Activated CD8-positive, alpha-beta memory T cell treated with anti-CD3 and anti-CD28 coated beads, Interleukin-2, amount 10 ng/mL, durations not matched to agents 7 days and 5 days (primary cell): ENCODE results near the gene IFFO2. TPM values are rescaled to one million over a fixed set of nuclear protein-coding genes. Genes with fewer than 3 reads are reported as not detected.

Source experiments
- ATAC-seq: fragments of 150-1000 bp; cut with Tn5 transposase; one replicate; pipeline ENCODE4 v1.10.0; 2021; ENCODE audit warnings: moderate library complexity
- CTCF ChIA-PET: fragments of 350-600 bp; sonication (Branson Sonifier 250); formaldehyde crosslinking; loops from one replicate; lab custom pipeline; 2021; ENCODE audit warnings: antibody characterized with exemption; lab: Charles Lee
- DNase-seq: peaks from one replicate; pipeline ENCODE4 v3.0.0-alpha.2; 2020
- H3K27ac Mint-ChIP-seq: one replicate; pipeline ENCODE4 v1.8.0; 2021; ENCODE audit warnings: mild to moderate bottlenecking, mixed read lengths
- H3K27me3 Mint-ChIP-seq: one replicate; pipeline ENCODE4 v1.8.0; 2021; ENCODE audit warnings: mixed read lengths
- H3K36me3 Mint-ChIP-seq: one replicate; pipeline ENCODE4 v1.8.0; 2021; ENCODE audit warnings: mild to moderate bottlenecking, mixed read lengths
- H3K4me1 Mint-ChIP-seq: one replicate; pipeline ENCODE4 v1.8.0; 2021; ENCODE audit warnings: mixed read lengths
- H3K4me3 Mint-ChIP-seq: one replicate; pipeline ENCODE4 v1.8.0; 2021; ENCODE audit warnings: mild to moderate bottlenecking, moderate library complexity, mixed read lengths
- H3K9me3 Mint-ChIP-seq: one replicate; pipeline ENCODE4 v1.8.0; 2022; ENCODE audit warnings: low read depth, mixed read lengths
- total RNA-seq, 2 experiments: library from RNA; stranded (reverse); gene quantifications; one replicate each; pipeline ENCODE4 v1.2.3, GENCODE V29; 2021

Gene IFFO2
- total RNA-seq, 2 experiments from 2014 or later: 12.5 to 13.7 TPM

GRCh38 chr1:18954270-18955071 is 2.0 kb downstream of the IFFO2 start:
- no peak overlapping the region for H3K27ac Mint-ChIP-seq

GRCh38 chr1:18953731-18954231 is 2.7 kb downstream of the IFFO2 start:
- Mint-ChIP-seq H3K9me3 (no peaks in the 10 kb centered on the region), H3K36me3 (peaks cover 5% of the 10 kb centered on the region), H3K27me3 (peaks cover 25% of the 10 kb centered on the region), H3K27ac (no peak overlapping the region), H3K4me1 (peaks cover 76% of the 10 kb centered on the region), H3K4me3 (peak overlapping the region; percentile 78)
- CTCF ChIA-PET: interaction anchor here (1.2 to 4.8 kb wide), 4 partner anchors 24 to 145 kb away, joined by 3 to 43 read pairs (median 4); no protein-coding TSS in a partner anchor
- no peak for DNase-seq
- ATAC-seq: no peak

More at GRCh38 chr1:18954270-18955071, 2.0 kb downstream of the IFFO2 start:
- ATAC-seq: no peak
- peaks cover 5% of the 10 kb centered on the region for H3K36me3 Mint-ChIP-seq
- H3K4me3 Mint-ChIP-seq: peak overlapping the region; percentile 78
- no peaks in the 10 kb centered on the region for H3K9me3 Mint-ChIP-seq
- CTCF ChIA-PET: interaction anchor here (1.2 to 4.8 kb wide), 6 partner anchors 12 to 145 kb away, joined by 3 to 43 read pairs (median 4); no protein-coding TSS in a partner anchor
- DNase-seq: no peak
- peaks cover 31% of the 10 kb centered on the region for H3K27me3 Mint-ChIP-seq
- peaks cover 69% of the 10 kb centered on the region for H3K4me1 Mint-ChIP-seq

GRCh38 chr1:18951818-18952391 is 4.6 kb downstream of the IFFO2 start:
- peak overlapping the region; percentile 94 for H3K27ac Mint-ChIP-seq
- peaks cover 23% of the 10 kb centered on the region for H3K27me3 Mint-ChIP-seq
- H3K4me1 Mint-ChIP-seq: peaks cover 79% of the 10 kb centered on the region
- CTCF ChIA-PET: interaction anchor here (1.0 to 5.1 kb wide), 7 partner anchors 22 to 123 kb away, joined by 3 to 36 read pairs (median 7); no protein-coding TSS in a partner anchor
- DNase-seq (peak; percentile 95), ATAC-seq (peak; percentile 34)
- peak overlapping the region; percentile 47 for H3K4me3 Mint-ChIP-seq
- H3K9me3 Mint-ChIP-seq: no peaks in the 10 kb centered on the region
- H3K36me3 Mint-ChIP-seq: peaks cover 5% of the 10 kb centered on the region

- Mint-ChIP-seq H3K27me3 (peaks cover 23% of the 10 kb centered on the region), H3K4me1 (peaks cover 83% of the 10 kb centered on the region), H3K36me3 (peaks cover 5% of the 10 kb centered on the region), H3K27ac (peak overlapping the region; percentile 94), H3K9me3 (no peaks in the 10 kb centered on the region), H3K4me3 (peak overlapping the region; percentile 47)
- peak; percentile 53 for DNase-seq
- CTCF ChIA-PET: interaction anchor here (1.0 to 5.1 kb wide), 9 partner anchors 13 to 123 kb away, joined by 3 to 36 read pairs (median 5); no protein-coding TSS in a partner anchor
- ATAC-seq: no peak
These were observed 5.1 kb downstream of the IFFO2 start for GRCh38 chr1:18951416-18951815.

GRCh38 chr1:18950401-18951026 is 6.0 kb downstream of the IFFO2 start:
- CTCF ChIA-PET: interaction anchor here (1.0 to 5.1 kb wide), 9 partner anchors 9 to 66 kb away, joined by 3 to 36 read pairs (median 5); no protein-coding TSS in a partner anchor
- peaks cover 89% of the 10 kb centered on the region for H3K4me1 Mint-ChIP-seq
- peak overlapping the region; percentile 47 for H3K4me3 Mint-ChIP-seq
- no peaks in the 10 kb centered on the region for H3K9me3 Mint-ChIP-seq
- H3K27ac Mint-ChIP-seq: peak overlapping the region; percentile 94
- H3K36me3 Mint-ChIP-seq: peaks cover 5% of the 10 kb centered on the region
- no peak for ATAC-seq
- peaks cover 23% of the 10 kb centered on the region for H3K27me3 Mint-ChIP-seq
- peak; percentile 51 for DNase-seq

- DNase-seq (no peak), ATAC-seq (no peak)
- Mint-ChIP-seq H3K9me3 (no peaks in the 10 kb centered on the region), H3K27ac (peak overlapping the region; percentile 94), H3K4me3 (peak overlapping the region; percentile 47), H3K4me1 (peaks cover 86% of the 10 kb centered on the region), H3K27me3 (peaks cover 17% of the 10 kb centered on the region), H3K36me3 (peaks cover 5% of the 10 kb centered on the region)
- CTCF ChIA-PET: interaction anchor here (1.0 to 5.1 kb wide), 6 partner anchors 9 to 65 kb away, joined by 3 to 36 read pairs (median 10); no protein-coding TSS in a partner anchor
These were observed 6.6 kb downstream of the IFFO2 start for GRCh38 chr1:18949686-18950400.

- peak overlapping the region; percentile 94 for H3K27ac Mint-ChIP-seq
- ATAC-seq (no peak), DNase-seq (no peak)
- peaks cover 81% of the 10 kb centered on the region for H3K4me1 Mint-ChIP-seq
- no peaks in the 10 kb centered on the region for H3K9me3 Mint-ChIP-seq
- H3K4me3 Mint-ChIP-seq: peak overlapping the region; percentile 47
- peaks cover 5% of the 10 kb centered on the region for H3K36me3 Mint-ChIP-seq
- H3K27me3 Mint-ChIP-seq: peaks cover 10% of the 10 kb centered on the region
- CTCF ChIA-PET: interaction anchor here (1.1 to 5.1 kb wide), 2 partner anchors 36 to 42 kb away, joined by 4 to 36 read pairs; no protein-coding TSS in a partner anchor
These were observed 7.4 kb downstream of the IFFO2 start for GRCh38 chr1:18948913-18949685.

- DNase-seq (peak; percentile 62), ATAC-seq (no peak)
- H3K27ac Mint-ChIP-seq: peak overlapping the region; percentile 47
- peaks cover 3% of the 10 kb centered on the region for H3K36me3 Mint-ChIP-seq
- peaks cover 3% of the 10 kb centered on the region for H3K27me3 Mint-ChIP-seq
- H3K4me1 Mint-ChIP-seq: peaks cover 75% of the 10 kb centered on the region
- H3K9me3 Mint-ChIP-seq: no peaks in the 10 kb centered on the region
- CTCF ChIA-PET: interaction anchor here (1.1 to 5.1 kb wide), 2 partner anchors 35 to 41 kb away, joined by 4 to 36 read pairs; no protein-coding TSS in a partner anchor
- H3K4me3 Mint-ChIP-seq: no peak overlapping the region
These were observed 8.2 kb downstream of the IFFO2 start for GRCh38 chr1:18948048-18948912.

- Mint-ChIP-seq H3K27me3 (peaks cover 1% of the 10 kb centered on the region), H3K4me3 (no peak overlapping the region), H3K4me1 (peaks cover 70% of the 10 kb centered on the region), H3K9me3 (no peaks in the 10 kb centered on the region), H3K36me3 (peaks cover 1% of the 10 kb centered on the region), H3K27ac (no peak overlapping the region)
- DNase-seq (no peak), ATAC-seq (no peak)
- CTCF ChIA-PET: interaction anchor here (1.7 kb wide), 1 partner anchor 41 kb away, joined by 5 read pairs; no protein-coding TSS in a partner anchor
These were observed 8.9 kb downstream of the IFFO2 start for GRCh38 chr1:18947570-18947969.

GRCh38 chr1:18946550-18947381 is 9.7 kb downstream of the IFFO2 start:
- no peak for DNase-seq
- CTCF ChIA-PET: interaction anchor here (1.7 kb wide), 1 partner anchor 40 kb away, joined by 5 read pairs; no protein-coding TSS in a partner anchor
- H3K27ac Mint-ChIP-seq: no peak overlapping the region
- no peaks in the 10 kb centered on the region for H3K36me3 Mint-ChIP-seq
- H3K4me1 Mint-ChIP-seq: peaks cover 62% of the 10 kb centered on the region
- ATAC-seq: no peak
- no peaks in the 10 kb centered on the region for H3K27me3 Mint-ChIP-seq
- H3K4me3 Mint-ChIP-seq: no peak overlapping the region
- no peaks in the 10 kb centered on the region for H3K9me3 Mint-ChIP-seq
